Measurements from ENCODE around the gene ZNF30.

Gene ZNF30

DNA sequence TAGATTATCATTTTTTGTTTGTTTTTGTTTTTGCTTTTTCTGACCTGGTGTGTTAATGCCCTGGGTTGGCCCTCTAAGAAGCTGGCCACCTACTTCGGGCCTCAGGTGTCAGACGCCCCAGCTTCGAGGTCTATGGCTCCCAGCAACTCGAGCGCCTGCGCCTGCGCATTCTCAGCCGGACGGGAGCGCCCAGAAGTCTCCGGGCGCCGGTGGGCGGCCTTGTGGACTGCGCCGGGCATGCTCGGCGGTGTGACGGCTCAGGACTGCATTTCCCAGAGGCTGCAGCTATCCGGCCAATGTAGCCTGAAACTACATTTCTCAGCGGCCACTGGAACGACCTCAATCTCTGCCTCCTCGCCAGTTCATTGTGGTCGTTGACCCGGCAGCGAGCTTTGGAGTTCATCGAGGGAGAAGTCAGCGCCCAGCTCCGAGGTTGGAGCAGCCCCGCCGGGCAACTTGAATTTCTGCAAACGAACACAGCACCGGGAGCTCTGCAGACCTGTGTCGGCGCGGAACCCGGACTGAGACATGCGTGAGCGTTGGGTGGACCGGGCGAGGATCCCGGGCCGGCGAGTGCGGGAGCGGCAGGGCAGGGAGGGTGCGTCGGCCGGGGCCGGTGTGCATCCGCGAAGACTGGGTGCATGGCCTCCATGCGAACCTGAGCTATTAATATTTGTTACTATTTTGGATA, at the start of gene ZNF30:
TSS of gene ZNF30 (plus strand) at position 219 of the 691 bp plus-strand sequence. CDS start 3,045 bp downstream, outside the sequence.
- peak; percentile 87 for DNase-seq (ENCODE audit: low read depth)
- peak within 1 kb of the TSS; percentile 66 for H3K4me3 ChIP-seq (ENCODE audit: control insufficient read depth, low read depth, low read length)
- TF ChIP-seq, protein P1, sequence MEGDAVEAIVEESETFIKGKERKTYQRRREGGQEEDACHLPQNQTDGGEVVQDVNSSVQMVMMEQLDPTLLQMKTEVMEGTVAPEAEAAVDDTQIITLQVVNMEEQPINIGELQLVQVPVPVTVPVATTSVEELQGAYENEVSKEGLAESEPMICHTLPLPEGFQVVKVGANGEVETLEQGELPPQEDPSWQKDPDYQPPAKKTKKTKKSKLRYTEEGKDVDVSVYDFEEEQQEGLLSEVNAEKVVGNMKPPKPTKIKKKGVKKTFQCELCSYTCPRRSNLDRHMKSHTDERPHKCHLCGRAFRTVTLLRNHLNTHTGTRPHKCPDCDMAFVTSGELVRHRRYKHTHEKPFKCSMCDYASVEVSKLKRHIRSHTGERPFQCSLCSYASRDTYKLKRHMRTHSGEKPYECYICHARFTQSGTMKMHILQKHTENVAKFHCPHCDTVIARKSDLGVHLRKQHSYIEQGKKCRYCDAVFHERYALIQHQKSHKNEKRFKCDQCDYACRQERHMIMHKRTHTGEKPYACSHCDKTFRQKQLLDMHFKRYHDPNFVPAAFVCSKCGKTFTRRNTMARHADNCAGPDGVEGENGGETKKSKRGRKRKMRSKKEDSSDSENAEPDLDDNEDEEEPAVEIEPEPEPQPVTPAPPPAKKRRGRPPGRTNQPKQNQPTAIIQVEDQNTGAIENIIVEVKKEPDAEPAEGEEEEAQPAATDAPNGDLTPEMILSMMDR (conservative IDR thresholded peaks at IDR 0.05; ENCODE audit: control insufficient read depth, insufficient read depth, low read depth, low read length), result no peak

DNA sequence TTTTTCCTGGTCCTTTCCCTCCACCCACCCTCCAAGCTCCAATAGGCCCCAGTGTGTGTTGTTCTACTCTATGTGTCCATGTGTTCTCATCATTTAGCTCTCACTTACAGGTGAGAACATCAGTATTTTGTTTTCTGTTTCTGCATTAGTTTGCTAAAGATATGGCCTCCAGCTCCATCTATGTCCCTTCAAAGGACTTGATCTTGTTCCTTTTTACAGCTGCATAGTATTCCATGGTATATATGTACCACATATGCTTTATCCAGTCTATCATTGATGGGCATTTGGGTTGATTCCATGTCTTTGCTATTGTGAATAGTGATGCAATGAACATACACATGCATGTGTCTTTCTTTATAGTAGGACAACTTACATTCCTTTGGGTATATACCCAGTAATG, 47.1 kb upstream of the ZNF30 start:
- H3K4me3 ChIP-seq (ENCODE audit: control insufficient read depth, low read depth, low read length), result no peak overlapping the region
- TF ChIP-seq, protein P1 (conservative IDR thresholded peaks at IDR 0.05; ENCODE audit: control insufficient read depth, insufficient read depth, low read depth, low read length), result no peak
- DNase-seq (ENCODE audit: low read depth), result no peak

DNA sequence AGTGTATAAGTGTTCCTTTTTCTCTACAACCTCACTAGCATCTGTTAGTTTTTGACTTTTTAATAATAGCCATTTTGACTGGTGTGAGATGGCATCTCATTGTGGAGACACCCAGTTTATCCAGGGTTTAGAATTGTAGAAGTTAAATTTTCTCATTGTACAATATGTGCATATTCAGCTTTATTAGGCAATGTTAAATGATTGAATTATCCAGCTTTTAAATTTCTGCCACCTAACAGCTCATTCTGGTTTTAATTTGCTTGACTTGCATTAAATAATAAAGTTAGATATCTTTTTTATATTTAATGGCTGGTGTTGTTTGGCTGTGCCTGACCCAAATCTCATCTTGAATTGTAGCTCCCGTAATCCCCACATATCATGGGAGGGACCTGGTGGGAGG, 46.7 kb upstream of the ZNF30 start:
- H3K4me3 ChIP-seq (ENCODE audit: control insufficient read depth, low read depth, low read length), result no peak overlapping the region
- TF ChIP-seq, protein P1 (conservative IDR thresholded peaks at IDR 0.05; ENCODE audit: control insufficient read depth, insufficient read depth, low read depth, low read length), result no peak
- DNase-seq (ENCODE audit: low read depth), result no peak

DNA sequence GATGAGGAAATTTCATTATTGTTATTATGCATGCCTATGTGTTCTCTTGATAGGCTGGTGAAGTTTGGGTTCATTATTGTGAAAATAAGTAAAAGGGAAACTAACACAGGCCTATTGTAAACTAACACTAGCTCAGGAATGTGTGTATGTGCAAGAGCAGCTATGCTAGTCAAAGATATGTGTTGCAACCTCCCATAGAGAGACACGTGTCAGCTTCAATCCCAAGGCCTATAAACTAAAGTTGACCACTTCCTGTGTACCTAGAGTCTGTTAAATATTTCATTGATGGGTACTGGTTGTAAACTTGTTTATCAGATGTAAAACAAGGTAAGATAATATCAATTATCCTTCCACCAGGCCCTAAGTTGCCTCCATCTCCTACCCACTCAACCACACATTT, 44.7 kb upstream of the ZNF30 start:
- no peak overlapping the region for H3K4me3 ChIP-seq (ENCODE audit: control insufficient read depth, low read depth, low read length)
- DNase-seq (ENCODE audit: low read depth), result no peak
- TF ChIP-seq, protein P1 (conservative IDR thresholded peaks at IDR 0.05; ENCODE audit: control insufficient read depth, insufficient read depth, low read depth, low read length), result no peak

DNA sequence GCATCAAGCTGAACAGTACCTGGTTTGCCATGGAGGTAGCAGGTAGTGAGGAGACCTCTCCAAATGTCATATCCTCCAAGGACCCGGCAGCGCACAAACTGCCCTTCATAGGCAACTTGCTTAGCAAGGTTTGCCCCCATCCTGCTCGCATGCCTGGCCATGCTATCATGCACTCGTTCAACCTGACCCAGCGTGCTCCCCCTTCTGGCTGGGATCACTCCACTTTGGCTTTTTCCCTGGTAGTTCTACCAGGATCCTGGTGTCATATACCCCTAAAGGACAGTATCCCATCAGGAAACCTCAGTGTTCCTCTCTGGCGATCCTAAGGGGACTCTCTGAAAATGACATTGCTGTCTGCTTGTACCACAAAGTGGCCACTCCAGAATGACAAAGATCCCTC, 38.6 kb upstream of the ZNF30 start:
- H3K4me3 ChIP-seq (ENCODE audit: control insufficient read depth, low read depth, low read length), result no peak overlapping the region
- DNase-seq (ENCODE audit: low read depth), result no peak
- TF ChIP-seq, protein P1 (conservative IDR thresholded peaks at IDR 0.05; ENCODE audit: control insufficient read depth, insufficient read depth, low read depth, low read length), result no peak

DNA sequence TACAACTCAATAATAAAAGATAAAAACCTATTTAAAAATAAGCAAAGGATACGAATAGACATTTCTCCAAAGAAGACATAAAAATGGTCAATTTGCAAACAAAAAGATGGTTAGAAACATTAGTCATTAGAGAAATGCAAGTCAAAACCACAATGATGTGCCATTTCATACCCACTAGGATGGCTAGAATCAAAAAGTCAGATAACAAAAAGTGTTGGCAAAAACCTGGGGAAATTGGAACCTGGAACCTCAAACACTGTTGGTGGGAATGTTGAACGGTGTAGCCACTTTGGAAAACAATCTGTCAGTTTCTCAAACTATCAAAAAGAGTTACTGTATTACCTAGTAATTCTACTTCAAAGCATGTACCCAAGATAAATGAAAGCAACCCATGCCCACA, 26.5 kb upstream of the ZNF30 start:
- H3K4me3 ChIP-seq (ENCODE audit: control insufficient read depth, low read depth, low read length), result no peak overlapping the region
- TF ChIP-seq, protein P1 (conservative IDR thresholded peaks at IDR 0.05; ENCODE audit: control insufficient read depth, insufficient read depth, low read depth, low read length), result no peak
- DNase-seq (ENCODE audit: low read depth), result no peak
